Peyer's patch (tissue), 4 donors: Measurements from ENCODE around the gene SLC25A6. TPM values are rescaled to one million over a fixed set of nuclear protein-coding genes. Genes with fewer than 3 reads are reported as not detected.
"Not testable (repeated sequence)": the region's sequence is repeated elsewhere in the genome, so short reads cannot be mapped to it uniquely, and the experiment has no call there.

Source experiments
- DNase-seq, 3 donors: peaks; one replicate each; pipeline ENCODE4 v3.0.0-alpha.2; 2017 to 2019
- H3K27ac ChIP-seq, 4 donors: fragments of 200-600 bp; sonication (generic); one replicate each; pipeline ENCODE4 v1.5.1; 2016 to 2019
- H3K27me3 ChIP-seq, 2 donors: fragments of 200-600 bp; sonication (generic); one replicate each; pipeline ENCODE4 v1.5.1; 2019
- H3K36me3 ChIP-seq, 3 donors: fragments of 200-600 bp; sonication (generic); one replicate each; pipeline ENCODE4 v1.5.1; 2016 to 2019
- H3K4me1 ChIP-seq, 4 donors: fragments of 200-600 bp; sonication (generic); one replicate each; pipeline ENCODE4 v1.5.1; 2016 to 2019
- H3K4me3 ChIP-seq, 4 donors: fragments of 200-600 bp; sonication (generic); 1 replicate in 3 of 4; 2 replicates in 1 of 4; pipeline ENCODE4 v1.5.1; 2016 to 2019; ENCODE audit warnings: mild to moderate bottlenecking in 1 of 4
- H3K9me3 ChIP-seq, 4 donors: fragments of 200-600 bp; sonication (generic); one replicate each; pipeline ENCODE4 v1.5.1; 2016 to 2019; ENCODE audit warnings: mild to moderate bottlenecking in 1 of 4
- POLR2A ChIP-seq, 2 donors: fragments of 450-650 bp; IDR thresholded peaks; one replicate each; pipeline ENCODE4 v1.5.1; 2017; ENCODE audit warnings: antibody characterized with exemption in 2 of 2, mild to moderate bottlenecking in 2 of 2, moderate library complexity in 2 of 2
- total RNA-seq, 4 donors: library from RNA; depleted of rRNA; stranded (reverse); fragments of >200 nt; gene quantifications; one replicate each; pipeline ENCODE4 v1.1.0, GENCODE V29; 2016
- TF ChIP-seq, protein P1 (sequence below), 6 experiments: fragments of 450-650 bp in 4 of 6; fragments of 200-600 bp in 2 of 6; sonication (generic) in 1 of 6; IDR thresholded peaks; one replicate each; pipeline ENCODE4 v1.5.1; 2017 to 2019; ENCODE audit warnings: antibody characterized with exemption in 6 of 6, mild to moderate bottlenecking in 3 of 6, moderate library complexity in 1 of 6

The SLC25A6 gene
- total RNA-seq, 4 donors from 2014 or later = 201 to 361 (median 314) TPM

DNA sequence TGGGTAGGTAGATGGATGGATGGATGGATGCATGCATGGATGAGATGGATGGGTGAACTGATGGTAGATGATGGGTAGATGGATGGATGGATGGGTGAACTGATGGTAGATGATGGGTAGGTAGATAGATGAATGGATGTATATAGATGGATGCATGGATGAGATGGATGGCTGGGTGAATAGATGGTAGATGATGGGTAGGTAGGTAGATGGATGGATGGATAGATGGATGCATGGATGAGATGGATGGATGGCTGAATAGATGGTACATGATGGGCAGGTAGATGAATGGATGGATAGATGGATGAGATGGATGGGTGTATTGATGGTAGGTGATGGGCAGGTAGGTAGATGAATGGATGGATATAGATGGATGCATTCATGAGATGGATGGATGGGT, 15.1 kb upstream of the SLC25A6 start:
- no peak for DNase-seq
- H3K36me3 ChIP-seq = peaks cover 0 to 64% (median 0%) of the 10 kb centered on the region in 3 donors

DNA sequence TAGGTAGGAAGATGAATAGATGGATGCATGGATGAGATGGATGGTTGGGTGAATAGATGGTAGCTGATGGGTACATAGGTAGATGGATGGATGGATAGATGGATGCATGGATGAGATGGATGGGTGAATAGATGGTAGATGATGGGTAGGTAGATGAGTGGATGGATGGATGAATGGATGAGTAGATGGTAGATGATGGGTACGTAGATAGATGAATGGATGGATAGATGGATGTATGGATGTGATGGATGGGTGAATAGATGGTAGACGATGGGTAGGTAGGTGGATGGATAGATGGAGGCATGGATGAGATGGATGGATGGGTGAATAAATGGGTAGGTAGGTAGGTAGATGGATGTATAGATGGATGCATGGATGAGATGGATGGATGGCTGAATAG, 13.9 kb upstream of the SLC25A6 start:
- H3K27ac ChIP-seq, DNase-seq, H3K4me3 ChIP-seq, H3K9me3 ChIP-seq, H3K4me1 ChIP-seq, H3K27me3 ChIP-seq: not testable (repeated sequence)
- H3K36me3 ChIP-seq = peaks cover 0 to 66% (median 0%) of the 10 kb centered on the region in 3 donors

More for the DNA sequence above, 15.1 kb upstream of the SLC25A6 start:
- H3K4me1 ChIP-seq = no peaks in the 10 kb centered on the region
- H3K4me3 ChIP-seq = no peak overlapping the region
- no peaks in the 10 kb centered on the region for H3K9me3 ChIP-seq
- no peaks in the 10 kb centered on the region for H3K27me3 ChIP-seq
- H3K27ac ChIP-seq = no peak overlapping the region
- TF ChIP-seq, protein P1, sequence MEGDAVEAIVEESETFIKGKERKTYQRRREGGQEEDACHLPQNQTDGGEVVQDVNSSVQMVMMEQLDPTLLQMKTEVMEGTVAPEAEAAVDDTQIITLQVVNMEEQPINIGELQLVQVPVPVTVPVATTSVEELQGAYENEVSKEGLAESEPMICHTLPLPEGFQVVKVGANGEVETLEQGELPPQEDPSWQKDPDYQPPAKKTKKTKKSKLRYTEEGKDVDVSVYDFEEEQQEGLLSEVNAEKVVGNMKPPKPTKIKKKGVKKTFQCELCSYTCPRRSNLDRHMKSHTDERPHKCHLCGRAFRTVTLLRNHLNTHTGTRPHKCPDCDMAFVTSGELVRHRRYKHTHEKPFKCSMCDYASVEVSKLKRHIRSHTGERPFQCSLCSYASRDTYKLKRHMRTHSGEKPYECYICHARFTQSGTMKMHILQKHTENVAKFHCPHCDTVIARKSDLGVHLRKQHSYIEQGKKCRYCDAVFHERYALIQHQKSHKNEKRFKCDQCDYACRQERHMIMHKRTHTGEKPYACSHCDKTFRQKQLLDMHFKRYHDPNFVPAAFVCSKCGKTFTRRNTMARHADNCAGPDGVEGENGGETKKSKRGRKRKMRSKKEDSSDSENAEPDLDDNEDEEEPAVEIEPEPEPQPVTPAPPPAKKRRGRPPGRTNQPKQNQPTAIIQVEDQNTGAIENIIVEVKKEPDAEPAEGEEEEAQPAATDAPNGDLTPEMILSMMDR (IDR thresholded peaks at IDR 0.05) = no peak
- no peak for TF ChIP-seq POLR2A (IDR thresholded peaks at IDR 0.05)

DNA sequence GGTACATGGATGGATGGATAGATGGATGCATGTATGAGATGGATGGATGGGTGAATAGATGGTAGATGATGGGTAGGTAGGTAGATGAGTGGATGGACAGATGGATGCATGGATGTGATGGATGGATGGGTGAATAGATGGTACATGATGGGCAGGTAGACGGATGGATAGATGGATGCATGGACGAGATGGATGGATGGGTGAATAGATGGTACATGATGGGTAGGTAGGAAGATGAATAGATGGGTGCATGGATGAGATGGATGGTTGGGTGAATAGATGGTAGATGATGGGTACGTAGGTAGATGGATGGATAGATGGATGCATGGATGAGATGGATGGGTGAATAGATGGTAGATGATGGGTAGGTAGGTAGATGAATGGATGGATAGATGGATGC, 12.0 kb upstream of the SLC25A6 start:
- not testable (repeated sequence) for H3K4me3 ChIP-seq, H3K4me1 ChIP-seq, DNase-seq, H3K9me3 ChIP-seq, H3K27me3 ChIP-seq, H3K27ac ChIP-seq
- peaks cover 0 to 69% (median 0%) of the 10 kb centered on the region in 3 donors for H3K36me3 ChIP-seq

DNA sequence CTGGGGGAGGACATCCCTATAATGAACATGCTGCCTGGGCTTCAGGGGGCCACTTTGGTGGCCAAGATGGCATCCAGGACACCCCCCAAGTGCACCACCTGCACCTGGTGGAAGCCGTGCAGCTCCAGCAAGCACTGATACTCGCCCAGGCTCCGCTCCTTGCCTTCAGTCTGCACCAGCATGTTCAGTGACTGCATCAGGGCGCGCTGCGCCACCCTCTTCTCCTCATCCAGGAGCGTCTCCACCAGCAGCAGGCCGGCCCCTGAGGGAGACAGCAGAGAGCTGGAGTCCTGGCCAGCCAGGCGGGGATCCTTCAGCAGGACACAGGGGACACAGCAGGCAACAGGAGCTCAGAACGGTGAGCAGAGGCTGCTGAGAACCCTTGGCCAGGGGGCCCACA, 11.3 kb upstream of the SLC25A6 start:
- no peak overlapping the region for H3K27ac ChIP-seq
- H3K9me3 ChIP-seq = no peaks in the 10 kb centered on the region
- peak in 2 of 3 donors; percentile 24 to 32 for DNase-seq
- TF ChIP-seq, protein P1 (IDR thresholded peaks at IDR 0.05) = no peak
- no peak for TF ChIP-seq POLR2A (IDR thresholded peaks at IDR 0.05)
- H3K27me3 ChIP-seq = no peaks in the 10 kb centered on the region
- H3K4me3 ChIP-seq = no peak overlapping the region
- peaks cover 0 to 69% (median 0%) of the 10 kb centered on the region in 3 donors for H3K36me3 ChIP-seq
- no peaks in the 10 kb centered on the region for H3K4me1 ChIP-seq

DNA sequence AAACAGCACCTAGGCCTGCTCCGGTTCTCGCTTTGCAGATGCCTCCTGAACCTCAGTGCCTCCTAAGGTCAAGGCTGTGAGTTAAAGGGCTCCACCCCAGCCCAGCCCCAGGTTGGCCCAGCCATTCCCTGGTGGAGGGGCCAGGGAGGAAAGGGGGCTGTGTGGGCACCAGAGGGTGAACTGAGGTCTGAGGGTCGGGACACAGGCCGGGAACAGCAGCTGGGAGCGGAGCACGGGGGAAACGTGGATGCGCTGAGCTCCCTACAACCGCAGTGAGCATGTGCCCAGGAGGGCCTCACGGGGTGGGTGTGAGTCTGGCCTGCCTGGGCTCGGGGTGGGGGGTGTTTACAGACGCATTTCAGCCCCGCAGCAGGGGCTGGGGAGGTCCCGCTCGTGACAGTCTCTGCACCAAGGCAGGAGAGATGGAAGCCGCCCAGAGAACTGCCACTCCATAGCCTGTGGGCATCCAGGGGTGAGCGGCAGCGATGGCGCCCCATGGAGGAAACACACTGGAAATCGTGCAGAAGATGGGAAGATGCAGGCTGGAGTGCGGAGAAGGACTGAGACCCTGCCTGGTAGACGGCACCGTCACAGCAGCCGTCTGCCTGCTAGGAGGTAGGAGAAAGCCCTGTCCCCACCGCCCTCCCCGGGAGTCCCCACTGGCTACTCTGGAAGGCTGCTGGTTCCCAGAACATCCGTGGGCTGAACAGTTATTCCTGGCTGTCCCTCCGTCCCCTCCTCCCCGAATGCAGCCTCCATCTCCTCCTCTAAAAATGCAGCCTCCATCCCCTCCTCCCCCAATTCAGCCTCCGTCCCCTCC, 9.9 kb upstream of the SLC25A6 start:
- H3K36me3 ChIP-seq = peaks cover 0 to 70% (median 0%) of the 10 kb centered on the region in 3 donors

DNA sequence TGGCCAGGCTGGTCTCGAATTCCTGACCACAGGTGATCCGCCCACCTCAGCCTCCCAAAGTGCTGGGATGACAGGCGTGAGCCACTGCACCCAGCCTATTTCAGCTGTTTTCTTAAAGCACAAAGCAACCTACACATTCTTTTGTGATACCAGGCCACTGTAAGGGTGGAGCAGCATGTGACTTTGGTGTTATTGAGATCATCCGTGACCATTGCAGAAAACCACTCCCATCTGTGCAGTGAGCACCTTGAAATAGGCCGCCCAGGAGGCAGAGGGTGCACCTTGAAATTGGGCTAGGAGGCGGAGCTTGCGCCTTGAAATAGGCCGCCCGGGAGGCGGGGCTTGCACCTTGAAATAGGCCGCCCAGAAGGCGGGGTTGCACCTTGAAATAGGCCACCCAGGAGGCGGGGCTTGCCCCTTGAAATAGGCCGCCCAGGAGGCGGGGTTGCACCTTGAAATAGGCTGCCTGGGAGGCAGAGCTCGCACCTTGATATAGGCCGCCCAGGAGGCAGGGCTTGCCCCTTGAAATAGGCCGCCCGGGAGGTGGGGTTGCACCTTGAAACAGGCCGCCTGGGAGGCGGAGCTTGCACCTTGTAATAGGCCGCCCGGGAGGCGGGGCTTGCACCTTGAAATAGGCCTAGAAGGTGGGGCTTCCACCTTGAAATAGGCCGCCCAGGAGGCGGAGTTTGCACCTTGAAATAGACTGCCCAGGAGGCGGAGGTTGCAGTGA, 9.0 kb upstream of the SLC25A6 start:
- Histone ChIP-seq H3K4me1 (no peaks in the 10 kb centered on the region), H3K27ac (no peak overlapping the region), H3K4me3 (no peak overlapping the region), H3K27me3 (no peaks in the 10 kb centered on the region), H3K36me3 (peaks cover 0 to 68% (median 0%) of the 10 kb centered on the region in 3 donors), H3K9me3 (no peaks in the 10 kb centered on the region)
- peak in 2 of 3 donors; percentile 59 to 67 for DNase-seq
- TF ChIP-seq, protein P1 (IDR thresholded peaks at IDR 0.05) = no peak
- no peak for TF ChIP-seq POLR2A (IDR thresholded peaks at IDR 0.05)

More for the DNA sequence above, 9.9 kb upstream of the SLC25A6 start:
- TF ChIP-seq, protein P1 (IDR thresholded peaks at IDR 0.05) = no peak
- TF ChIP-seq POLR2A (IDR thresholded peaks at IDR 0.05) = no peak
- Histone ChIP-seq H3K4me1 (no peaks in the 10 kb centered on the region), H3K9me3 (no peaks in the 10 kb centered on the region), H3K27ac (no peak overlapping the region), H3K27me3 (no peaks in the 10 kb centered on the region), H3K4me3 (no peak overlapping the region)
- peak in 2 of 3 donors; percentile 26 to 36 for DNase-seq
